Renal pelvis (tissue), 4 donors: ENCODE data around the gene CTDP1. TPM values are rescaled to one million over a fixed set of nuclear protein-coding genes. Genes with fewer than 3 reads are reported as not detected.

Experiments used
- DNase-seq: peaks from one replicate; pipeline ENCODE4 v3.0.0-alpha.2; 2013
- polyA plus RNA-seq, 3 donors: library from polyadenylated mRNA; unstranded; fragments of 120-200 nt; gene quantifications; one replicate each; pipeline ENCODE4 v1.2.1, GENCODE V29; 2013; ENCODE audit not compliant: insufficient read length in 3 of 3

The CTDP1 gene
- polyA plus RNA-seq, 3 donors, result 12.9 to 17.4 (median 16.0) TPM

DNA sequence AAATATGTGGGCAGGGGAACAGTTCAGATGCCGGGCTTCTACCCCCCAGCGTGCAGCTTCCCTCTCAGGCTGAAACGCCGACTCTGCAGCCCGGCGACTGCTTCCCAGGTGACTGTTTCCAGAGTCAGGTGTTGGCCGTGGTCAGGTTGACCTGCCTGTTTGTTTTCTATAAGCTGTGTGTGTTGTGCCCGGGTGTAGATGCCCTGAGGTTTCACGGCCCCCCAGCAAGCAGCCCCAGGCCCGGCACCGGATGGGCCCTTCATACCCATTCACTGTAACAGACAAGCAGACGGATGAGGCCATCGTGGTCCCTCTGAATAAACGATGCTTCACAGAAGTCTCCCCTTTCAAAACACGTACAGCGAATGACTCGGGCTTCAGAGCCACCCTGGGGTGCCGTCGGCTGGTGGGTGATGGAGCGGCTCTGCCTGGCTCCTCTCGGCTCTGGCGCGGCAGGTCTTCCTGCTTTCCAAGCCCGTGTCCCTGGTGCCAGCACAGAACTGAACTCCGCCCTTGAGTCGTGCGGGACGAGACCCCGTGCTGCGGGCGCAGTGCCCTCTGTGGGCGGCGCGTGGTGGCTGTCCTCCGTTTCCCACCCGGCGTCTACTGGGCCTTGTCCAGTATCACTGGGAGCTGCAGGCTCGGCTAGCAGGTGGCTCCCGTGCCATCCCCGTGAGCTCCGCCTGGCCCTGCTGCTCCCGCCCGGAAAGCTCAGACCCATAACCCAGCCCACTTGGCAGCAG is 103.1 kb downstream of the CTDP1 start:
- DNase-seq, result no peak

DNA sequence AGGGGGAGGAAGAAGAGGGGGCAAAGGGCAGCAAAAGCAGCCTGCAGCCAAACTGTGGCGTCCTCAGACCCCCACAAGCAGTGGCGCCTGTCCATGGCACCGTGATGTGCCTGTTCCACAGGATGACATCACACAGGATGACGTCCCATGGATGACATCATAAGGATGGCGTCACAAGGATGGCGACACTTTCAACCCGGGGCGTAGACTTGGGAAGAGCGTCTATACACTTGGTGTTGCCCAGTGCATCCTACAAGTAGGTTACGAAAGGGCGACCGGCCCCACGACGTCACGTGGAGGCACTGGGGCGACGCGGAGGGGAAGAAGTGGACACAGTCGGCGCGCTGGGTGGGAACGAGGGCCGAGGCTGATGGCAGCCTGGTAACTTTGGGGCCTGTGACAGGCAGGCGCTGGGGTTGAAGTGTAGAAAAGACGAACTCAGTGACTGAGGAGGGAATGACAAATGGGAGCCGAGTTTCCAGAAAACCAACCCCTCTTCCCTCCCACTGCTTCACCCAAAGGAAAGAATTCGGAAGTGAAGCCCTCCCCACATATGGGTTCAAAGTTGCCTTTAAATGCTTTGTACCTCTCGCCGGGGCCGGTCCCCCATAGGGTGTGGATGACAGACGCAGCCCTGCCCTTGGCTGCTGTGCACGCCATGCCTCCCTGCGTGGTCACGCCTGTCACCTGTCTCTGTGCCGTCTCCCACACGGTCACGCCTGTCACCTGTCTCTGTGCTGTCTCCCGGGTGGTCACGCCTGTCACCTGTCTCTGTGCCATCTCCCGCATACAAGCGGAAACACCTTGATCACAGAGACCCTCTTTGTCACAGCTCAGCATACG is 104.7 kb downstream of the CTDP1 start:
- no peak for DNase-seq

DNA sequence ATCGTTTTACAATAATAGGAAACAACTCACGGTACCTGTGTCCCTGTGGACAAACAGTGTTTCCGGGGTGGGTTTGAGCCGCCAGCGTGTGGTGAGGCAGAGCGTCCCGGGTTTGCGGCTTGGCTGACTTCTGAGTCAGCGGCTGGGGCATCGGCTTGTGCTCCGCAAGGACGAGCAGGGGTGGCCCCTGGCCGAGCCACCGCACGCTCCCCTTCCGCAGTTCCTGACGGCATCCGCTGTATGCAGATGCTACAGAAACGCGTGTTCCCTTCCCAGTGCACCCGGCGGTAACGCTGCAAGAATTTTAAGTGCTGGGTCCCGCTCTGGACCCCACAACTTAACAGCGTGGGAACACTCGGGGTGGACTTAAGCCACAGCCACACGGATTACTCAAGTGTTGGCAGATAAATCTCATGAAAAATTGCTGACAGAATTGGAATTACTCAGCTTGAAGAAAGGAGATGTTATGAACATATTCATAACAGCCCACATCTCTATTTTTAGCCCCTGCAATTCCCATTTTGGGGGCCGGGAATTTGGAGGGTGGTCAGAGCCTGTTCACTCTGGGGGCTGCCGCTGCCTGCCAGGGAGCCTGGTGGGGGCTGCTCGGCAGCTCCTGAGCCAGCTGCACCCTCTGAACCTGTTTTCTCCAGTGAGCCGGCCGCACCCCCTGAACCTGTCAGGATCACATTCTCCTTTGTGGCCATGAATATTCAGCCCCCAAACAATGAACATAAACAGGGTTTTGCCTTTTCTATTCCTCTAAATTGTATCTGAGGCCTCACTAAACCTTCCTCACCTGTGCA is 105.6 kb downstream of the CTDP1 start:
- DNase-seq, result no peak

DNA sequence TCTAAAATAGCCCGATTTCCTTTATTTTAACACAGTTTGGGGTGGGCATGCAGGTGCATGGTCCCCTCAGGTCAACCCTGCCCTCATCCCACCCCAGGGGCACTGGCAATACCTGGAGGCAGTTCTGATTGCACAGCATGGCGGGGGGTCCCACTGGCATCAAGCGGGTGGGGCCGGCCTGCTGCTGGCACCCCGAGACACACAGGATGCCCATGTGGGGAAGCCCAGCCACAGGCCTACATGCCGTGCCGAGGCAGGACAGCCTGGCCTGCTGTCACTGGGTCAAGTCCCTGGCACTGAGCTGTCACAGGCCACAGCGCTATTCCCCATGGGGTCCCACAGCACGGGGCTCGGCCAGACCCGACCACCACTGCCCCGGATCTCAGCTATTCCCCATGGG is 106.2 kb downstream of the CTDP1 start:
- no peak for DNase-seq

DNA sequence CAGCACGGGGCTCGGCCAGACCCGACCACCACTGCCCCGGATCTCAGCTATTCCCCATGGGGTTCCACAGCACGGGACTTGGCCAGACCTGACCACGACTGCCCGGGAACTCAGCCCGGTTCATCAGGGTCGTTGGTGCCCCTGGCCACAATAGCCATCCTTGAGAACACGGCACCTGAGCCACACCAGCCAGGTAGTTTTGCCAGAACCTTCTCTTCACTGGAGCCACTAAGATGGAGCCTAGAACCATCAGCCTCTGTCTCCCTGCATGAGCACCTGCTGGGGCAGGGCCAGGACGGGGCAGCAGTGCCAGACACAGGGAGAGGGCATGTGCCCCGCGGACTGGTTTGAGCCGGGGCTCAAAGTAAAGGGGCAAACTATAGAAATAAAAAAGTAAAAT is 106.7 kb downstream of the CTDP1 start:
- DNase-seq, result no peak

DNA sequence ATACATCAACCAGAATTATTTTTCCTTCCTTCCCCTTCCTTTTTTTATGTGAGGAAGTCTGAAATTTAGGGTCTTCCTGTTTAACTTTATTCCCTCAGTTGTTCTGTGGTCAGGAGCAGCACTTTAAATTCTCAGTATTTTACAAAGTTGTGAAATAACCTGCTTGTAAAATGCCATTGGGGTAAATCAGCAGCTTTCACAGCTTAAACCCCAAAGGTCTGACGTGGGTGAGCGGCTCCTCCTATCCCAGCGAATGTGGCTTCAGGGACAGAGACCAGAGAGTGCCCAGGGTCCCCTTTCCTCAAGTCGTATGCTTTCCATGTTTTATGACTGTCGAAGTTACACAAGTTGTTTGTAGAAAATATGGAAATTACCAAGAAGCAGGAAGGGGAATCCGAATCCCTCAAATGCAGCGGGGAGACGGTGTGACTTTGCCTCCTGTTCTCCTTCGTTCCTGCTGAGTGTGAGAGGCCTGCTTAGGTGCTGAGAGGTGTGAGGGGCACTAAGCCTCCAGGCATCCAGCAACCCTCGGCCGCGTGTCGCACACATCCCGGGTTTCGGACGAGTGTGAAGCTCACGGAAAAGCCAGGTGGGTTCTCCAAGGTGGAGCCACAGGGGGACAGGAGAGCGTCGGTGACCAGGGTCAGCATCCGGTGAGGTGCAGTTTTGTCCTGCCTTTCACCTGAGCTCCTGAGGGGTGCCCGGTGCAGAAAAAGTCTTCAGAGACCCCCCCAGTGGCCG is 107.4 kb downstream of the CTDP1 start:
- DNase-seq, result no peak

- no peak for DNase-seq
Measured at GRCh38 chr18:79787527-79787864, 107.9 kb downstream of the CTDP1 start.

GRCh38 chr18:79787865-79788733 is 108.5 kb downstream of the CTDP1 start:
- DNase-seq, result no peak

DNA sequence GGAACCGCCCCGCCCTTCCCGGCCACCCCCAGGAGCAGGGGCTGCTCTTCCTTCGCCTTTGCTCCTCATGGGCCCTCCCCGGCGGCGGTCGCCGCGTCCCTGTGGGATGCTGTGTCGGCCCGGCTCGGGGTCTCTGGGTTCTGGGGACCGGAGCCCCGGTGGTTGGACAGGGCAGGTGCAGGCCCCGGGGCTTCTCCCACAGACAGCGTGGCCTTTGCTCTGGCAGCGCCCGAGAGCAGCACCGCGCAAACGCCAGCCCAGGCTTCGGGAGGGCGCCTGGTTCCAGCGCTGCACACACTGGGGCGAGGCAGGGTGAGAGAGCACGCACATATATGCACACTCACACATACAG is 109.1 kb downstream of the CTDP1 start:
- no peak for DNase-seq

DNA sequence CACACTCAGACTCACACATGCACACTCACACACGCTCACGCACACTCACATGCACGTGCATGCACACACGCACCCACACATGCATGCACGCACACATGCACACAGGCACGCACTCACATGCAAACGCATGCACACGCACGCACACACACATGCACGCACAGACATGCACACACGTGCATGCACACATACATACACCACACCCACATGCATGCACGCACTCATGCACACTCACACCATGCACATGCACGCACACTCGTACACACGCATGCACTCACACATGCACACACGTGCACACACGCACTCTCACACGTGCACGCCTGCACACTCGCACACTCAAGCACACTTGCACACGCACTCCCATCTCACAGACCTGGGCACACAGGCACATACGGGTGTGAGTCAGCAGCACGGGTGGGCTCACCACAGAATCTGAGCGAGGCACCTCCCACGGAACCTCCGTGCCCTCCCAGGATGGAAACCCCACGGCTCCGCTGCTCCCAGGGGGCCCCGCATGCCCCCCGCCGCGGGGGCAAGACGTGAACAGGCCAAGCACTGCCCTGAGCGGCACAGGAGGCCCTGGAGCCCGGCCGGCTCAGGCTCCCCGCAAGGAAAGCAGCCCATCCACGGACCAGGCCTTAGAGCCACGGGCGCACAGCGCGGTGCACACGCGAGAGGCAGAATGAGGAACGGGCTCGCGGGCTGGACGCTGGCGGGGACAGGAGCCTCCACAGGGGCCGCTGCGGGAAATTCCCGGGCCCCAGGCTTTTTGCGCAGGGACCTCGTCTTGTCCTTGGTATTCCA is 109.7 kb downstream of the CTDP1 start:
- DNase-seq, result no peak

GRCh38 chr18:79789901-79790890 is 110.6 kb downstream of the CTDP1 start:
- no peak for DNase-seq

DNA sequence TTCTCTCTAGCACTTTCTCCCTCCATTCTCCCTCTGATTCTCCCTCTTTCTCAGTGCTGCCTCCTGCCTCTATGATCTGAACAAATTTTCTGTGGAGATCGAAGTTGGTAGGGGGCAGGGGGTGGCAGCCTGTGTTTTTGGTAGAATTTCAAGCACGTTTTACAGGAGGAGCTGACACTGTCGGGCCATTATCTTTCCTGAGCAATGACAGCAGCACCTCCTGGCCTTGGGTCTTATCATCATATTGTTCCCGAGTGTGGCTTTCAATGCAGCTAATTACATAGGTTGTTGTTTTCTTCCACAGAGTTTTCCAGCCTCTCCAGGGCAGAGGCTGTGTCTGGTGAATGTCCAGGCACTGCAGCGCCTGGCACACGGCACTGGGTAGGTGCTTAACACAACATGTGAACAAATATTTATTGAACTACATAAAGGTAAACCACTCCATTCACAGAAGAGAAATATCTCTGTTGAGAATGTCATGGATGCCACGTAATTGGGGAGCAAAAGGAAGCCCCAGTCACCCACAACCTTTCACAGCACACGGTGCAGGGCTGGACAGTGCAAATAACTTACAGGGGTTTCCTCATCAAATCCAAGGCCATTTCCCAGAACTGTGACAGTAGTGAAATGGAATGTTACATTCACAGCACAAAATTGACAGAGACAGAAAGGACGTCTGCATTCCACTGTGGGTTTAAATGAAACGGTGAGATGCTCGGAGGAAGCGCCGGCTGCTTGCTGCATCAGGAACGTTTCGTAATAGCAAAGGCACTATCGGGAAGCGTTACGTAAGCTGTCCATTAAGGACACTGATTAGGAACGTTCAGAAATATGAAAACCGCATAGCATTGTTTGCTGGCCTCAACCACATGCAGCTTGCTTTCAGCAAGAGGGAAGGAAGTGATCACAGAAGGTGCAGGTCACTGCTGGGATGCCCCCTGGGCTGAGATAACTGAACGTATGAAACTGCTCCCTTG is 111.7 kb downstream of the CTDP1 start:
- no peak for DNase-seq

GRCh38 chr18:79792096-79792987 is 112.7 kb downstream of the CTDP1 start:
- no peak for DNase-seq

DNA sequence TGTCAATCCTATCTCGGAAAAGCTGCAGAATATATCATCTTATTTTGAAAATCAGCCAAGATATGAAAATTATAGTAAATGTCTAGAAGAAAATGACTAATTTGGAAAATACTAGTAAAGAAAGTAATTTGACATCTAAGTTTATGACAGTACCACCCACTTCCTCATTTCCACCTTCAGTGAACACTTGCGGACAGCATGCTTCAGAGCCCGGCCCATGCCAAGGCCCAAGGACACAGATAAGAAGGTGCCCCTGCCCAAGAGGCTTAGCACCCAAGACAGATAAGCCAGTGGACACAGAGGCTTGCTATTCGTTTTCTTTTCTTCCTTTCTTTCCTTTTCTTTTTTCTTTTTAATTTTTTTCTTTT is 113.4 kb downstream of the CTDP1 start:
- no peak for DNase-seq

- no peak for DNase-seq
Measured at GRCh38 chr18:79794846-79795245, 115.2 kb downstream of the CTDP1 start.

GRCh38 chr18:79795446-79795845 is 115.8 kb downstream of the CTDP1 start:
- DNase-seq, result no peak

DNA sequence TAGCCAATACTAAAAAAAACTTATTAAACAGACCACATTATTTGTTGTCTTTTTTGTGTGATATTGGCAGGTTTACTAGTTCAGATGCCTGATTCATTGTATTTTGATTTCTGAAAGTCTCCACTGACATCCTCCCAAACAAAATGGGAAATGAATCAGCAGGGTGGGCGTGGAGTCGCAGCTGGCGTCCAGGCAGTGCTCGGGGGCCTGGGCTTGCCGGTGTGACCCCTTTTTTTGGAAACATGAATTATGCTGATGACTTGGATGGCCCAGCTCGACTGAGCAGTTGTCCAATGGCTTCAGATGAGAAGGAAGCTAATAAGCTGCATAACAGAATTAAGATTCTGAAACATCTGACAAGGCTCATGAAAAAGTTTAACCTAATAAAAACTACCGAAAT is 116.4 kb downstream of the CTDP1 start:
- DNase-seq, result no peak
